Measurements from ENCODE around the gene CCDC85C.

Gene CCDC85C

GRCh38 chr14:99566390-99567354 is 37.3 kb downstream of the CCDC85C start:
- DNase-seq: no peak
- no peak for TF ChIP-seq CTCF (IDR thresholded peaks at IDR 0.05; ENCODE audit: low read depth, low read length)
- H3K27me3 ChIP-seq: no peaks in the 10 kb centered on the region
- H3K4me3 ChIP-seq (ENCODE audit: low read depth, low read length): no peak overlapping the region
- peaks cover 3% of the 10 kb centered on the region; the same call in 1 of the 2 replicates for H3K36me3 ChIP-seq
- peaks cover 96% of the 10 kb centered on the region for H3K4me1 ChIP-seq
- no peaks in the 10 kb centered on the region for H3K9me3 ChIP-seq

- no peak for TF ChIP-seq CTCF (IDR thresholded peaks at IDR 0.05; ENCODE audit: low read depth, low read length)
- Histone ChIP-seq H3K9me3 (no peaks in the 10 kb centered on the region), H3K27me3 (no peaks in the 10 kb centered on the region), H3K36me3 (no peaks in the 10 kb centered on the region), H3K4me1 (peaks cover 96% of the 10 kb centered on the region), H3K4me3 (ENCODE audit: low read depth, low read length) (peak overlapping the region; percentile 40; the same call in 1 of the 2 replicates)
- no peak for DNase-seq
Measured at GRCh38 chr14:99566009-99566389, 38.0 kb downstream of the CCDC85C start.

GRCh38 chr14:99565383-99565782 is 38.6 kb downstream of the CCDC85C start:
- H3K4me1 ChIP-seq: peaks cover 96% of the 10 kb centered on the region
- no peak for DNase-seq
- H3K4me3 ChIP-seq (ENCODE audit: low read depth, low read length): peak overlapping the region; percentile 40
- H3K27me3 ChIP-seq: no peaks in the 10 kb centered on the region
- H3K9me3 ChIP-seq: no peaks in the 10 kb centered on the region
- TF ChIP-seq CTCF (IDR thresholded peaks at IDR 0.05; ENCODE audit: low read depth, low read length): no peak
- no peaks in the 10 kb centered on the region for H3K36me3 ChIP-seq

GRCh38 chr14:99564926-99565259 is 39.1 kb downstream of the CCDC85C start:
- Histone ChIP-seq H3K4me1 (peaks cover 92% of the 10 kb centered on the region), H3K27me3 (no peaks in the 10 kb centered on the region), H3K36me3 (no peaks in the 10 kb centered on the region), H3K9me3 (no peaks in the 10 kb centered on the region), H3K4me3 (ENCODE audit: low read depth, low read length) (peak overlapping the region; percentile 40)
- TF ChIP-seq CTCF (IDR thresholded peaks at IDR 0.05; ENCODE audit: low read depth, low read length): no peak
- peak; percentile 74 for DNase-seq

GRCh38 chr14:99564256-99564925 is 39.6 kb downstream of the CCDC85C start:
- Histone ChIP-seq H3K36me3 (peaks cover 2% of the 10 kb centered on the region; the same call in 1 of the 2 replicates), H3K27me3 (no peaks in the 10 kb centered on the region), H3K9me3 (no peaks in the 10 kb centered on the region), H3K4me1 (peaks cover 87% of the 10 kb centered on the region), H3K4me3 (ENCODE audit: low read depth, low read length) (peak overlapping the region; percentile 40)
- no peak for TF ChIP-seq CTCF (IDR thresholded peaks at IDR 0.05; ENCODE audit: low read depth, low read length)
- DNase-seq: peak; percentile 94

GRCh38 chr14:99563749-99564129 is 40.3 kb downstream of the CCDC85C start:
- peaks cover 7% of the 10 kb centered on the region for H3K36me3 ChIP-seq
- no peak for TF ChIP-seq CTCF (IDR thresholded peaks at IDR 0.05; ENCODE audit: low read depth, low read length)
- peaks cover 80% of the 10 kb centered on the region for H3K4me1 ChIP-seq
- H3K4me3 ChIP-seq (ENCODE audit: low read depth, low read length): peak overlapping the region; percentile 40
- H3K27me3 ChIP-seq: no peaks in the 10 kb centered on the region
- no peaks in the 10 kb centered on the region for H3K9me3 ChIP-seq
- no peak for DNase-seq
